Subcutaneous abdominal adipose tissue (tissue), 5 donors: Measurements from ENCODE around the gene SPEM1.
A peak's percentile ranks its signal among the peaks of the same experiment; 100 is the strongest.

Experiments
- H3K27ac ChIP-seq: one replicate; pipeline ENCODE4 v1.7.0; 2013; ENCODE audit warnings: low read depth, mild to moderate bottlenecking, inconsistent platforms, low read length, moderate library complexity
- H3K27me3 ChIP-seq, 5 donors: one replicate each; pipeline ENCODE4 v1.7.0; 2013; ENCODE audit warnings: low read length in 5 of 5, inconsistent platforms in 1 of 5; ENCODE audit not compliant: control insufficient read depth in 5 of 5, insufficient read depth in 4 of 5
- H3K36me3 ChIP-seq, 5 donors: one replicate each; pipeline ENCODE4 v1.7.0; 2013; ENCODE audit warnings: low read length in 5 of 5; ENCODE audit not compliant: control insufficient read depth in 5 of 5, insufficient read depth in 5 of 5
- H3K4me1 ChIP-seq, 5 donors: one replicate each; pipeline ENCODE4 v1.7.0; 2013; ENCODE audit warnings: low read length in 5 of 5, mild to moderate bottlenecking in 3 of 5, moderate library complexity in 1 of 5; ENCODE audit not compliant: control insufficient read depth in 5 of 5, insufficient read depth in 5 of 5
- H3K4me3 ChIP-seq, 5 donors: one replicate each; pipeline ENCODE4 v1.7.0; 2013; ENCODE audit warnings: low read length in 5 of 5, low read depth in 1 of 5
- H3K9ac ChIP-seq, 5 donors: one replicate each; pipeline ENCODE4 v1.7.0; 2013; ENCODE audit warnings: low read length in 5 of 5, mild to moderate bottlenecking in 4 of 5, moderate library complexity in 3 of 5
- H3K9me3 ChIP-seq, 5 donors: one replicate each; pipeline ENCODE4 v1.7.0; 2013; ENCODE audit warnings: low read length in 5 of 5; ENCODE audit not compliant: control insufficient read depth in 5 of 5
- donor health status: healthy.
- donor health status: healthy.
- donor health status: healthy.
- donor health status: healthy.
- donor health status: healthy.

The SPEM1 gene

DNA sequence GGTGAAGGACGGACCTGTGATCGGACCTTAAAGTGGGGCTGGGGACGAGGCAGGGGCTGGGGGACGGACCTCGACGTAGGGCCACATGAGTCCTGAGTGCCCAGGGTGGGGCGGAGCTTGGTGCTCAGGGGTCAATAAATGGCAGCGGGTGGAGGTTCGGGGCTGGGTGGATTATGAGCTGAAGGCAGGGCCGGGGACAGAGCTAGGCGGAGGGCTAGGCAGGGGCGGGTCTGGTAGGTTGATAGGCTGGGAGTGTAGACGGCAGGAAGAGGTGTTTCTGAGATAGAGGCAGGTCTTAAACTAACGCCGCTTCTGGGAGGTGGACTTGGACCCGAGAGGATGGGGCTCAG is 25.5 kb downstream of the SPEM1 start:
- H3K9me3 ChIP-seq, result no peaks in the 10 kb centered on the region
- H3K27ac ChIP-seq, result no peak overlapping the region
- H3K4me3 ChIP-seq, result peak overlapping the region in 4 of 5 donors; percentile 11 to 69 (median 60)
- no peak overlapping the region for H3K9ac ChIP-seq
- H3K36me3 ChIP-seq, result no peaks in the 10 kb centered on the region
- peaks cover 1 to 27% (median 21%) of the 10 kb centered on the region in 5 donors for H3K4me1 ChIP-seq
- peaks cover 10 to 32% (median 23%) of the 10 kb centered on the region in 5 donors for H3K27me3 ChIP-seq

DNA sequence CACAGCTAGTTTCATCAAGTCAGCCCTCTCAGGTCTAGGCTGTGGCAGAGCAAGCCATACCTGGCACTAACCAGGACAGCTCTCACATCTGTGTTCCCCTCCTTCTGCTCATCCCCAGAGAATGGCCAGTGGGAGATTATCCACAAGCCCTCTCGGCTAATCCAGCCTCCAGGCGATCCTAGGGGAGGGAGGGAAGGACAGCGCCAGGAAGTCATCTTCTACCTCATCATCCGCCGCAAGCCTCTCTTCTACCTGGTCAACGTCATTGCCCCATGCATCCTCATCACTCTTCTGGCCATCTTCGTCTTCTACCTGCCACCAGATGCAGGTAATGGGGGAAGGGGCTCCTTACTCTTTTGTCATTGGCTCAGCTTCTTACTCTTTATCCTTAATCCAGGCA is 28.3 kb downstream of the SPEM1 start:
- Histone ChIP-seq H3K4me3 (no peak overlapping the region), H3K9ac (no peak overlapping the region), H3K27me3 (peaks cover 10 to 29% (median 20%) of the 10 kb centered on the region in 5 donors), H3K4me1 (peaks cover 1 to 20% (median 16%) of the 10 kb centered on the region in 5 donors), H3K27ac (no peak overlapping the region), H3K9me3 (no peaks in the 10 kb centered on the region), H3K36me3 (no peaks in the 10 kb centered on the region)

DNA sequence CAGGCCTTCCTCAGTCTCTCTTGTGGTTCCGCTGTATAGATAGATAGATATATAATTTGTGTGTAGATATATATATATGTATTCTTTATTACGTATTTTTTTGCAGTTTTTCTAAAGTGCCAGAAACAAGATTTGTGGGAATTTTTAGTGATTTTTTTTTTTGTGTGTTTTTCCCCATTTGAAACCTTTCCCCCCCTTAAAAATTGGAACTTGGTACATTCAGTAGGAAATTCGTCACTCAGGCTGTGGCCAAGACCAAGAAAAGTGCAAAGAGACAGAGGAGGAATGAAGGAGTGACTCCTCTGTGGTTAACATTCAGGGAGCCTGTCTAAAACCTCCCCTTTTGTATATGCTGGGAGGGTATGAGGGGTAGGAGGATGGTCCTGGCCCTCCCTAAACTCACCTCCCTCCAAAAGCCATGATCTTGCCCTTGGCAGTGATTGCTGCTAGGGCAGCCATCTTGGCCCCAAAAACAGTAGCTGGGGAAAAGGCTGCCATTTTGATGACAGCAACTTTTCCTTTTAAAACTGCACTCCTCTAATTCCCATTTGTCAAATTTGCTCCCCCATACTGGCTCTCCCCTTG is 39.9 kb downstream of the SPEM1 start:
- peaks cover 5 to 21% (median 10%) of the 10 kb centered on the region in 5 donors for H3K4me1 ChIP-seq
- H3K4me3 ChIP-seq, result no peak overlapping the region
- no peaks in the 10 kb centered on the region for H3K9me3 ChIP-seq
- no peak overlapping the region for H3K9ac ChIP-seq
- H3K36me3 ChIP-seq, result peaks cover 0 to 28% (median 22%) of the 10 kb centered on the region in 5 donors
- no peaks in the 10 kb centered on the region for H3K27me3 ChIP-seq
- H3K27ac ChIP-seq, result no peak overlapping the region

DNA sequence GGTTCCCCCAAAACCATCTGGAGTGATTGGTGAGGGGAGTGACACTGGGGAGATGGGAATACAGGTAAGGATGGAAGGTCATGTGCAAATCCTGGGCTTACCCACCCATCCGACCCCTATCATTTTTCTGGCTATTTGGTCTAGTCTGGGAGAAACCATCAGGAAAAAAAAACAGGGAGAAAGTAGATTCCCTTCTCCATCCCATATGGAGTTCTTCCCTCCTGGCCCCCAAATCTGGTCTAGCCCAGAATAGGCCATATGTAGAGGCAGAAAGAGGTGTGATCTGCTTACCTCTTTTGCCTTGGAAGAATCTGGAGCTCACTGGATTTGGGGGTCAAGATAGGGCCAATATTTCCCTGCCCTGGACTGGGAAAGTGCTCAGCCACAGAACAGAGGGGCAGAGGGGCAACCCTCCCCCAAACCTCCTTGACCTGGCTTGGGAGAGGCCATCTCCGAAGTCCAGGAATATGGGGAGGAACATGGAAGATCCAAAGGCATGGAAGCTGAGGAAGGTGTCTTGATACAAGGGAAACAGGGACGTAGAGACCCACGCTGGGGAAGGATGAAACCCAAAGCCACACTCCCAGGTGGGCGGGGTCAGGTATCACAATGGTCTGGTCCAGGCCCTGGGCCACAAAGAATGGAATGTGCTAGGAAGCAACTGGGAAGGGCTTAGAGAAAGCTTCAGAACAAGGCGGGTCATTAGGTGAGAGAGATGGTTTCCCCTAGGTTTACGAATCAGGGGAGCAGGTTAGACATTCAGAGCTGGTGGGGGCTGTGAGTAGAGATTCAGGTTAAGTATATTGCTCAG is 40.9 kb downstream of the SPEM1 start:
- Histone ChIP-seq H3K27ac (no peak overlapping the region), H3K9me3 (no peaks in the 10 kb centered on the region), H3K36me3 (peaks cover 0 to 36% (median 27%) of the 10 kb centered on the region in 5 donors), H3K4me3 (no peak overlapping the region), H3K9ac (no peak overlapping the region), H3K4me1 (peaks cover 0 to 20% (median 9%) of the 10 kb centered on the region in 5 donors), H3K27me3 (no peaks in the 10 kb centered on the region)

DNA sequence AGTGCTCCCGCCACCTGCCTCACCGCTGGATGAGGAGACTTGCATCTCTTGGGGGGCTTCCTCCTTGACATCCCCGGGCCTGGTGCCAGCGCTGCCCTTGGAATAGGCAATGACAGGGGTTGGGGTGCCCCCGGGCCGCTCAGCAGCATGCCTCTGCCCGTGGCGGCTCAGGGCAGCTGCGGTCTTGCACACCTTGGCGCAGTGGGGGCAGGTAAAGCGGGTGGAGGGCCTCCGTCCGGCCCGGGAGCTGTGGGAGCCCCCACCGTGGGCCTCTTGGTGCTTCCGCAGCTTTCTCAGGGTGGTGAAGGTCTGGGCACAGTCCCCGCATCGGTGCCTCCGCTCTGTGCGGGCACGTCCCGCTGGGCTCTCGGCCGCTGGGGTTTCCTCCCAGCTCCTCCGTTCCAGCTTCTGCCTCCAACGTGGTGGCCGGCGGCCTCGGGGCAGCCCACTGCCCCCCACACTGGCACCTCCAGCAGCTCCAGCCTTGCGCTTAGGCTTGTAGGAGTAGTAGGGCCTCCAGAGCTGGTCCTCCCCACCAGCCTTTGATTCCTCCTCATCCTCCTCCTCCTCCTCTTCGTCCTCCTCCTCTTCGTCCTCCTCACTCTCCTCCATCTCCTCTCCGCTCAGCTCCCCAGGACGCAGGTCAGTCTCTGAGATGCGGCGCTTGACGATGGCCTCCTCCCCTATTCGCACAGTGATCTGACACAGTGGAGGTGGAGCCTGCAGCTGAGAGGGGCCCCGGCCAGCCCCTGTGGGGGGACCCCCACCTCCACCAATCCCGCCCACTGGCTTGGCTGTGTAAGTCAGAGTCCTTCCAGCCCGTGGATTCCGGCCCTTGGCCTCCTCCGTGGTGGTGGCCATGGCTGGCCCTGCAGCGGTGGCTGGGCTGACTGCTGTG is 42.6 kb downstream of the SPEM1 start:
- H3K27ac ChIP-seq, result no peak overlapping the region
- H3K36me3 ChIP-seq, result peaks cover 0 to 48% (median 33%) of the 10 kb centered on the region in 5 donors
- peaks cover 0 to 30% (median 15%) of the 10 kb centered on the region in 5 donors for H3K4me1 ChIP-seq
- no peak overlapping the region for H3K4me3 ChIP-seq
- no peaks in the 10 kb centered on the region for H3K9me3 ChIP-seq
- H3K9ac ChIP-seq, result no peak overlapping the region
- no peaks in the 10 kb centered on the region for H3K27me3 ChIP-seq

DNA sequence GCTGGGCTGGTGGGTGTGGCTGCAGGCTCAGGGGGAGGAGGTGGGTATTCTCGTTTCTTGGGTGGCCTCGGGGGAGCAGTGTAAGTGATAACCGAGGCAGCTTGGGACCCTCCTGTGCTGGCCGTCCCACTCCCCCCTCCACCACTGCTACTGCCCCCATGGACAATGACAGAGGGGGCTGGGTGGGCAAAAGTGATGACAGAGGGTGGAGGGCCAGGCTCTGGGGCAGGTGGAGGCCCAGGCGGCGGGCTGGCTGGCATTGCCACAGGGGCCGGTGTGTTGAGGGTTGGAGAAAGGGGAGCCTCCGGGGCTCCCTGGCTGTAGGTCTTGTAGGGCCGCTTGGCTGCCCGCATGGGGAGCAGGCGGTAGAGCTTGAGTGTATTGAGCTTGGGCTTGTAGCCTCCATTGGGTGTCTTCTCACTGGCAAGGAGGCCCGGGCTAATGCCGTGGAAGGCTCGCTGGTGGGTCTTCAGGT is 43.3 kb downstream of the SPEM1 start:
- Histone ChIP-seq H3K4me1 (peaks cover 0 to 33% (median 19%) of the 10 kb centered on the region in 5 donors), H3K4me3 (no peak overlapping the region), H3K9ac (no peak overlapping the region), H3K27me3 (no peaks in the 10 kb centered on the region), H3K27ac (no peak overlapping the region), H3K9me3 (no peaks in the 10 kb centered on the region), H3K36me3 (peaks cover 0 to 48% (median 33%) of the 10 kb centered on the region in 5 donors)

DNA sequence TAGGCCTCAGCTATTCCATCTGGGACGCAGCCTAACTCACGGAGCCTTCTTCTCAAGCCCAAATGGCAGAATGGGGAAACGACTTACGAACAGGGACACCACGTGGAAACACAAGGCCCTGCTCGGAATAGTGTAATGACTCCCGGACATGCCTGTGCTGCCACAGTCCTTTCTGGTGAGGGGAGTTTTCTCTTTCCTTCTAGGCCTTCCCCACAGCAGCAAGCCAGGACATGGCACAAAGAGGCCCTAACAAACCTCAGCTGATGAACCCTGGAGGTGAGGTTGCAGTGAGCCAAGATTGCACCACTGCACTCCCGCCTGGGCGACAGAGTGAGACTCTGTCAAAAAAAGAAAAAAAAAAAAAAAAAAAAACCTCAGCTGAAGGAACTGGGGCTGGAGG is 44.0 kb downstream of the SPEM1 start:
- H3K36me3 ChIP-seq, result peaks cover 0 to 50% (median 33%) of the 10 kb centered on the region in 5 donors
- H3K27ac ChIP-seq, result no peak overlapping the region
- H3K4me3 ChIP-seq, result no peak overlapping the region
- no peaks in the 10 kb centered on the region for H3K27me3 ChIP-seq
- no peaks in the 10 kb centered on the region for H3K9me3 ChIP-seq
- peaks cover 0 to 39% (median 25%) of the 10 kb centered on the region in 5 donors for H3K4me1 ChIP-seq
- H3K9ac ChIP-seq, result no peak overlapping the region

DNA sequence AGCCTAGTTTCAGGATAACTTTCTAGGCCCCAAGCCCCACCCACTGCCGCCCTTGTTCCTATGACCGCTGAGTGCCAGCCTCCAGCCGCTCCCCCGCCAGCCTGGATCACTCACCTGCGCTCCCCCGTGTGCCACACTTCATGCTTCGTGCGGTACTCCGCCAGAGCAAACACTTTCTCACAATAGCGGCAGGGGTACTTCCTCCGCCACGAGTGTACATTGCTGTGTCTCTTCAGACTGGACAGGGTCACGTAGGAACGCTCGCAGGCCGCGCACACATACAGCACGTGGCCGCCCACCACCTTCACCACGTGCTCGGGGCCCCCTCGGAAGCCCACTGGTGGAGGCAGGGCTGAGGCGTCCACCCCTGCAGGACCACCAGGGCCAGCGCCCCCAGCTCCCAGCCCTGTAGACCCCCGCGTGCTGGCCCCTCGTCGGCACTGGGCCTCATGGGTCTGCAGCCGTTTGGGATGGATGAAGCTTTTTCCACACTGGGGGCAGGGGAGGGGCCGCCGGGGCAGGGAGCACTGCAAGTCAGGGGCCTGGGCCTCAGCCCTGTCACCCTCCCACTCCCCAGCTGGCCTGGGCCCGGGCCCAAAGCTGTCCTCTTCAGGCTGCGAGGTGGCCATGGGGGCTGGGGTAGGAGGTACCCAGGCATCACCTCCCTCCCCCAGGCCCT is 45.6 kb downstream of the SPEM1 start:
- Histone ChIP-seq H3K4me3 (no peak overlapping the region), H3K27me3 (no peaks in the 10 kb centered on the region), H3K9me3 (no peaks in the 10 kb centered on the region), H3K27ac (peak overlapping the region; percentile 72), H3K4me1 (peaks cover 0 to 35% (median 27%) of the 10 kb centered on the region in 5 donors), H3K9ac (no peak overlapping the region), H3K36me3 (peaks cover 0 to 50% (median 33%) of the 10 kb centered on the region in 5 donors)

DNA sequence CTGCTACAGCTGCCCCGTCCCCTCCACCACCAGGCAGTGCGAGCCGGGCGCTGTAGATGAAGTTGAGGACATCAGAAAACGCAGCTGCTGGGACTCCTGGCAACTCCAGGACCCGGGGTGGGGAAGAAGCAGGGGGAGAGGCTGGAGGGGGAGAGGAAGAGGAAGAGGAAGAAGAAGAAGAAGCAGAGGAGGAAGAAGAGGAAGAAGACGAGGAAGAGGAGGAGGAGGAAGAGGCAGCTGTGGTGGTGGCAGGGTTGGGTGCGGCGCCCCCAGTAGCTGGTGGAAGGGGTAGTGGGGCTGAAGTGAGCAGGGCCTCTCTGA is 46.2 kb downstream of the SPEM1 start:
- H3K27ac ChIP-seq, result peak overlapping the region; percentile 72
- H3K27me3 ChIP-seq, result no peaks in the 10 kb centered on the region
- peaks cover 0 to 37% (median 30%) of the 10 kb centered on the region in 5 donors for H3K4me1 ChIP-seq
- H3K9ac ChIP-seq, result peak overlapping the region in 2 of 5 donors; percentile 55 to 56
- H3K36me3 ChIP-seq, result peaks cover 0 to 50% (median 33%) of the 10 kb centered on the region in 5 donors
- no peak overlapping the region for H3K4me3 ChIP-seq
- H3K9me3 ChIP-seq, result no peaks in the 10 kb centered on the region
